Femur (tissue), 1 donor: ENCODE data around the gene EML6.

Experiments
- DNase-seq: peaks from one replicate; pipeline ENCODE4 v3.0.0-alpha.2; 2017

The EML6 gene

DNA sequence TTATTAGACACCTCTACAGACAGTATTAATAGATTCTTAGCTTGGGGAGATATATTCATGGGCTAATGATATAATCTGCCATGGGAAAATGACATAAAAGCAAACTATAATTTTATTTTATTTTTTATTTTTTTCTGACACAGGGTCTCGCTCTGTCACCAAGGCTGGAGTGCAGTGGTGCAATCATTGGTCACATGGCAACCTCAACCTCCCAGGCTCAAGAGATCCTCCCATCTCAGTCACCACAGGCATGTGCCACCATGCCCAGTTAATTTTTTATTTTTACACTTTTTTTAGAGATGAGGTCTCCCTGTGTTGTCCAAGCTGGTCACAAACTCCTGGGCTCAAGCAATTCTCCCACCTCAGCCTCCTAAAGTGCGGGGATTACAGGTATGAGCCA lies 287.5 kb downstream of the EML6 start:
- DNase-seq, result no peak

DNA sequence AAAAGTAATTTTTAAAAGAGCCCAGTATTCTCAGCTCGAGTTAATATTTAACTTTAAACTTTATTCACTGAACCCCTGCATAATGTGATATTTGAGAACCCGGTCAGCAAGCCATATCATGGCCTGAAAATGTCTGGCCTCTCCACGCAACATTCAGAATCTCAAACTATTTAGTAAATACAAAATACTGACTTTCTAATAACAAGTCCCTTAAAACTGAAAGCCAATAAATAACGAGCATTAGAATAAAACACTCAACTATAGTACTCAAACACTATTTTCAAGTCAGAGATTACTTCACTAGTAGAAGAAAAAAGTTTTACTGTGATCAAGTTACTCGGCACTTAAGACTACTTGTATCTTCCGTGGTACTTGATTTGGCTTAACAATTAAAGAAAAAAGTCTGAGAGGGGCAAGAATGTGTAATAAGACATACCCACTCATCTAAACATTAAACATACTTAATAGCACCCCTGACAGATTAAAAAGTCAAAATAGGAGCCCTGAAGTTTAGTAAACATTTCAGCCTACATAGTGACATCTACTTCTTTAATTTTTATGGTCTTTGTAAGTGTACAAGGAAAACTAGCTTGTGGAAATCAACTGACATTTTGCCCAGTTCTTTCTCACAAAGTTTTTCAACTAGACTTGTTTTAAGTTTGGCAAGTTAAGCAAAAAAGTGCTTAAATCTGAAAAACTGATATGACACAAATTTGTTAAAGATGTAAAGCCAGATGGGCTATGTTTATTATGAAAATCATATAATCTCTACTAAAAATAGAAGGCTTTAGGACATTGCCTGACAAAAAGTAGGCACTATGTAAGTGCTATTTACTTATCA lies 288.6 kb downstream of the EML6 start:
- no peak for DNase-seq

DNA sequence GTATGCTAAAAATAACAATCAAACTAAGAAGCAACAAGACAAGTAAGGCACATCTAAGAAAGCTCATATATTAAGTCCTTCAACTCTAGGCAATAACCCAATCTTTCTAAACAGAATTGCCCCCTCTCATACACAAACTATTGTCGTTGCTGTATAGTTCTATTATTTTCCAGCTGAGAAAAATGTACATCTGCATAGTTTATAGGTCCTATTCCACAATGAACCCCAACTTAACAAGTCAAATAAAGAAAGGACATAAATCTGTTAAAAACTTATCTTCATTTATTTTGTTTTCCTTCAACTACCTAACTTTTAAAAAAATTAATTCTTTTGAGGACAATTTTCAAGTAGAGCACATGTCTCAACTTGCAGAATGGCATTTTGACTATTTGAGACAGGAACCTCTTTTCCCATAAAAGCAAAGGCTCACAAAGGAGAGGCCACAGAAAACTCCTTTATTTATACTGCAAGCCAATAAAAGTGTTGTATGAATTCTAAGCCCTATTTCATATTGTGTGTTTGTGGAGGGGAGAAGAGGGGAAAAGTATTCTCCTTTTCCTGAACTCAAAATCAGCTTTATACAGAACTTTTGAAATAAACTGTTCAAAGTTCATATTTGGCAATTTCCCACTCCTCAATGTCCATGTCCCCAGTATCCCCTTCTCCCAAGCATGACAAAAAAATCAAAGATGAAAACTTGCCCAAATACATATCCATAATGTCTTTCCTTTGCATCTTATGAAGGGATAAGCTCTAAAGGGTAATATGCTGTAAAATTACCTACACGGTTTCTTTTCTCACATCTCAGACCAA lies 289.4 kb downstream of the EML6 start:
- DNase-seq, result no peak

DNA sequence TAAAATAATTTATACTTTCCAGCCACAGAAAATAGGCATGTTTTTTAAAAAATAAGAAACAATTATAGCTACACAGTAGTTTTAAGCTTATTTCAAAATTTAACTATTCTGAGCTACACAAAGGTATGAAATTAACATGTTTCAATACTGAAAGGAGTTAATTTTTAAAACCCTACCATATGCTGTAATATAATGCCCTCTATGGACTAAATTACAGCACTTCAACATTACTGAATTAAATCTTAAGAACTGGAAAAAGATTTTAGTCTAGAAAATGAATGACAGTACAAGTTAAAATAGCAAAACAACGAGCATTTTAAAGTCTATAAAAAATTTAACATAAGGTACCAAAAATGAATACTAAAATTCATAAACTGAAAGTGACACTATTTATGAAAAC lies 290.5 kb downstream of the EML6 start:
- DNase-seq, result no peak

DNA sequence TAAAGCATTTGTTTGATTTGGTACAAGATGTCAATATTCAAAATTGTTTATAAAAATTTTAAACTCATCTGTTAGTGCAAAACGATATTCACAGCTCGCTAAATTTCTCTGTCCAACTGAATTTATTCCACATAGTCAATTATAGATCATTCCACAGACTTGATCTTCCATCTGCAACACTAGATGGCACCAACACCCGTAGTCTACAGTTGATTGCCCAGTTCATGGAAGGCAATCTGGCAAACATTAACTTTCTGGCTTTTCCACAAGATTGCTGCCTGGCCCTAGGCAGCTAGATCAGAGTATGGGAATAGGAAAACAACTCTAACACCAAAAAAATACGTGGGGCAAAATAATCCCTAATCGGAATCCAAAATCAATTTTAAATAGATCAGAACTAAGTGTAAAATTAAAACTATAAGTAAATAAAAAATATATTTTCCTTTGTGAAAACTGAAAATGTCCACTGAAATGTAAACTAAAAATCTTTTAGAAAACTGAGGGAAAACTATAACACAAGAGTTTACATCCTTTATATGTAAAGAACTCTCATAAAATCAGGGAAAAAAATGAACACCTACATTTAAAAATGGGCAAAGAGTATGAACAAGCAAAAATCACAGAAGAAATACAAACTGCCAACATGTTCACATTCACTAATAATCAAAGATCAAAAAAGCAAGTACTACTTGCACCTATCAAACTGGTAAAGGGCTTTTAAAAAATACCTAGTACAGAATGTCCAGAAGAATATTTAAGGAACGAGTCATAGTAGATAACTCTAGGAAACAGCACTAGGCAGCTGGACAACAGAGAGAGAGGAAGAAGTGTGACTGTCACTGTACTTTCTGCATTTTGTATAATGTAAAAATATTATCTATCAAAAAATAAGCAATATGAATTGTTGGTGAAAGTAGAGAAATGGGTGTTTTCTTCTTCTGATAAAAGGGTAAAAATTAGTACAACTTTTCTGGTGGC lies 291.8 kb downstream of the EML6 start:
- peak; percentile 47 for DNase-seq

DNA sequence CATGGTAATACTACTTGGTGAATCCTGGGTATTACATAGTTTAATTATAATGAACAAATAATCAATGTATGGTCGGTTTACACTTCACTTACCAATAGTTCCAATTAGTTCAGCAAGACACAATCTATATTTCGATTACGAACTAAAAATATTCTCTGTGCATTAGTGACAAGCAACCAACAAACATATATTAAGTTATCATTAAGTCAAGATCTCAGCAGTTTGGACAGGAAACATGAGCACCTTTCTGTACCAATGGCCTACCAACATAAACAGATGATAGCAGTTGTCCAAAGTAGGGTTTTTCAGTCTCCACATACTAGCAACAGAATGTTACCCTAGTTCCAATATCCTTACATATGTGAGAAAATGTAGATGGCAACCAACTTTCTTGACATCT lies 294.0 kb downstream of the EML6 start:
- no peak for DNase-seq

DNA sequence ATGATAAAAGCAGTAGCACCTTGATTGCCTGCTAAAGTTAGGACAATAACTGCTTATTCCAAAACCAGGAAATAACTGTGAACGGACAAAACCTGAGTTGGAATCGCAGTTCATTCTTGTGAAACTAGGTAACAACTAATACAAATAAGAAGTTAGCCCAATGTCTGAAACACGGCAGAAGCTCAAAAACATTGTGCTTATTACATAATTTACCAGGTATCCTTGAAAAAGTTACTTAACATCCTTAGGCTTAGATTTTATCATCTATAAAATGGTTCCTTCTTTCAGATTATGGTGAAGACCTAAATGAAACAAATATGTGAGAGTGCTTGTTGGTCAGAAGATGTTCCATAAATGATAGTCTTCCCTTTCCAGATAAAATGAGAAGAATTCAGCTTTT lies 294.4 kb downstream of the EML6 start:
- DNase-seq, result no peak

DNA sequence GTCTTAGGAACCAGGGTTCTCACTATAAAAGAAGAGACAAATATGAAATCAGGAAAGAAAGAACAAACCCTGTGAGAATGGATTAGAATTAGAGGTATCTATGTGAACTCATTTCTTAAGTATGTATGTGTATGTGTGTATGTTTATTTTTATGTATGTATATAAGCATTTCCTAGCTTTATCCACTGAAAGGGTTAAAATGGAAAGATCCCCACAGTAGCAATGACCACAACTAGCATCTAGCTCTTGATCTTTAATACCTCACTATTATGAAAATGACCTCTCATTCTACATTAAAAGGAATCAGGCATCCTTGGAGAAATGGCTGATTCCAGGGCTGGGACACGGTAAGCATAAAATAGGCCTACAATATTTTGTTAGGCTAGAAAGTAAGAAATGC lies 295.2 kb downstream of the EML6 start:
- DNase-seq, result no peak

DNA sequence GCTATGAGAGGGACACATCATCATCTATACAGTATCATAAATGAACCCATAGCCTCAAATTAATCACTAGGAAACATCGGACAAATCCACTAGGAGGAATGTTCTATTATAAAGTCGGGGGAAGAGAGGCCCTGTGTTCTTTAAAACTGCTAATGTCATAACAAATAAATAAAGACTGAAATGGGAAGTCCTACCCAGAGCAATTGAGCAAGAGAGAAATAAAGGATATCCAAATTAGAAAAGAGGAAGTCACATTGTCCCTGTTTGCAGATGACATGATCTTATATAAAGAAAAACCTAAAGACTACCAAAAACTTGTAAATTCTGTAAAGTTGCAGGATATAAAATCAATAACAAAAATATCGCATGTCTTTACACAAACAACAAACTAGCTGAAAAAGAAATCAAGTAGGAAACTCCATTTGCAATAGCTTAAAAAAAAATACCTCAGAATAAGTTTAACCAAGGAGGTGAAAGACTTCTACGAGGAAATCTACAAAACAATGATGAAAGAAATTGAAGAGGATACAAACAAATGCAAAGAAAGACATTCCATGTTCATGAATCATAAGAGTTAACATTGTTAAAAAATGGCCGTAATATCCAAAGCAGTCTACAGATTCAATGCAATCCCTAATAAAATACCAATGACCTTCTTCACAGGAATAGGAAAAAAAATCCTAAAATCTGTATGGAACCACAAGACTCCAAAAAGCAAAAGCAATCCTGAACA lies 296.2 kb downstream of the EML6 start:
- DNase-seq, result no peak
